ENCODE measurements around the gene HS6ST2.

Gene HS6ST2

DNA sequence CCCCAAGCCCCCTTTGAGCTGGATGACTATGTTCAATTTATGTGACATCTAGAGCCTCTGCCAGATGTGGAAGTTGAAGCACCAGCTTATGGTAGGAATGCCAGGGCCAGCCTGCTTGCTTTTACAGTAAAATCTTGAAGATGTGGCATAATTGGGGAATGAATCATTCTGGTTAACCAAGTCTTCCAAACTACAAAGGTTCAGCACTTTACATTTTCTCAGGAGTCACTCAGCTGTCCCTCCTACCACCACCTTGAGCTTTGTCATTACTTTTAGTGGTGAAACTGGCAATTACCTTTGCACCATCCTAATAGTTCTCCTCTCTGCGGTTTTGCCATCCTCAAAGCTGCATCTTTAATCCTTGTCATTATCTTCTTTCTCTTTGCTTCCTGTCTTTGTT is 172.2 kb downstream of the HS6ST2 start:
- H3K9me3 ChIP-seq (ENCODE audit: control insufficient read depth, insufficient read depth, low read length) = no peaks in the 10 kb centered on the region
- no peaks in the 10 kb centered on the region for H3F3A ChIP-seq (ENCODE audit: control insufficient read depth, insufficient read depth)
- H3K4me3 ChIP-seq (ENCODE audit: low read length) = no peak overlapping the region
- no peak overlapping the region for H3K27ac ChIP-seq (ENCODE audit: low read depth, low read length)
- H3K4me1 ChIP-seq (ENCODE audit: control insufficient read depth, low read length) = no peaks in the 10 kb centered on the region
- no peaks in the 10 kb centered on the region for H3K9me2 ChIP-seq (replicated peaks; ENCODE audit: control insufficient read depth, low read length)
- H3K27me3 ChIP-seq (ENCODE audit: control insufficient read depth, low read length) = no peaks in the 10 kb centered on the region
- TF ChIP-seq, protein P1, sequence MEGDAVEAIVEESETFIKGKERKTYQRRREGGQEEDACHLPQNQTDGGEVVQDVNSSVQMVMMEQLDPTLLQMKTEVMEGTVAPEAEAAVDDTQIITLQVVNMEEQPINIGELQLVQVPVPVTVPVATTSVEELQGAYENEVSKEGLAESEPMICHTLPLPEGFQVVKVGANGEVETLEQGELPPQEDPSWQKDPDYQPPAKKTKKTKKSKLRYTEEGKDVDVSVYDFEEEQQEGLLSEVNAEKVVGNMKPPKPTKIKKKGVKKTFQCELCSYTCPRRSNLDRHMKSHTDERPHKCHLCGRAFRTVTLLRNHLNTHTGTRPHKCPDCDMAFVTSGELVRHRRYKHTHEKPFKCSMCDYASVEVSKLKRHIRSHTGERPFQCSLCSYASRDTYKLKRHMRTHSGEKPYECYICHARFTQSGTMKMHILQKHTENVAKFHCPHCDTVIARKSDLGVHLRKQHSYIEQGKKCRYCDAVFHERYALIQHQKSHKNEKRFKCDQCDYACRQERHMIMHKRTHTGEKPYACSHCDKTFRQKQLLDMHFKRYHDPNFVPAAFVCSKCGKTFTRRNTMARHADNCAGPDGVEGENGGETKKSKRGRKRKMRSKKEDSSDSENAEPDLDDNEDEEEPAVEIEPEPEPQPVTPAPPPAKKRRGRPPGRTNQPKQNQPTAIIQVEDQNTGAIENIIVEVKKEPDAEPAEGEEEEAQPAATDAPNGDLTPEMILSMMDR (IDR thresholded peaks at IDR 0.05; ENCODE audit: low read depth, low read length, poor library complexity, severe bottlenecking) = no peak
- no peak for TF ChIP-seq EZH2phosphoT487 (IDR thresholded peaks at IDR 0.05; ENCODE audit: borderline replicate concordance, low read length)
- H3K36me3 ChIP-seq (ENCODE audit: control insufficient read depth, low read length) = no peaks in the 10 kb centered on the region
- no peaks in the 10 kb centered on the region for H4K20me1 ChIP-seq (ENCODE audit: control insufficient read depth, insufficient read depth, low read depth, low read length)
- no peak overlapping the region for H3K4me2 ChIP-seq (ENCODE audit: low read length)
- H3K79me2 ChIP-seq (ENCODE audit: control insufficient read depth, low read length) = no peaks in the 10 kb centered on the region

DNA sequence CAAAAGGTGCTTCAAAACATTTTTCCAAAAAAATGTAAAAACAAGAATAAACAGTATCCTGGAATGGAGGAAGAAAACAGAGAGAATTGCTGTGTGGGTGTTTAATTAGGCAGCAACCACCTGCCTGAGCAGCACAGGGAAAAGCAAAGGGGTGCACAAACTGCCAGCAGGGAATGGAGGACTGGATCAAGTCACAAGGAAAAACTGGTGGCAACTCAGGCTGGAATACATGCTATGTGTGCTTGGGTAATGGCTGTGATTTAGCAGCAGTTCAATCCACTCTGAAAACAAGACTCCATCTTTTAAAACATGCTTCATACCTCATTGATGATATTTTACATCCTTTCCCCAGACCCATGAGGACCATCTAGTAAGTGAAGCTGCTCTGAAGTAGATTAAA is 179.5 kb downstream of the HS6ST2 start:
- no peaks in the 10 kb centered on the region for H3K9me3 ChIP-seq (ENCODE audit: control insufficient read depth, insufficient read depth, low read length)
- H3K4me2 ChIP-seq (ENCODE audit: low read length) = no peak overlapping the region
- H3K27me3 ChIP-seq (ENCODE audit: control insufficient read depth, low read length) = no peaks in the 10 kb centered on the region
- no peaks in the 10 kb centered on the region for H3K9me2 ChIP-seq (replicated peaks; ENCODE audit: control insufficient read depth, low read length)
- no peaks in the 10 kb centered on the region for H3K79me2 ChIP-seq (ENCODE audit: control insufficient read depth, low read length)
- H3K27ac ChIP-seq (ENCODE audit: low read depth, low read length) = no peak overlapping the region
- no peaks in the 10 kb centered on the region for H3K36me3 ChIP-seq (ENCODE audit: control insufficient read depth, low read length)
- TF ChIP-seq EZH2phosphoT487 (IDR thresholded peaks at IDR 0.05; ENCODE audit: borderline replicate concordance, low read length) = no peak
- TF ChIP-seq, protein P1 (IDR thresholded peaks at IDR 0.05; ENCODE audit: low read depth, low read length, poor library complexity, severe bottlenecking) = no peak
- H4K20me1 ChIP-seq (ENCODE audit: control insufficient read depth, insufficient read depth, low read depth, low read length) = no peaks in the 10 kb centered on the region
- no peak overlapping the region for H3K4me3 ChIP-seq (ENCODE audit: low read length)
- H3F3A ChIP-seq (ENCODE audit: control insufficient read depth, insufficient read depth) = no peaks in the 10 kb centered on the region
- H3K4me1 ChIP-seq (ENCODE audit: control insufficient read depth, low read length) = 0 out of 2 replicates have a peak, but pooled peaks cover 3% of the 10 kb centered on the region

DNA sequence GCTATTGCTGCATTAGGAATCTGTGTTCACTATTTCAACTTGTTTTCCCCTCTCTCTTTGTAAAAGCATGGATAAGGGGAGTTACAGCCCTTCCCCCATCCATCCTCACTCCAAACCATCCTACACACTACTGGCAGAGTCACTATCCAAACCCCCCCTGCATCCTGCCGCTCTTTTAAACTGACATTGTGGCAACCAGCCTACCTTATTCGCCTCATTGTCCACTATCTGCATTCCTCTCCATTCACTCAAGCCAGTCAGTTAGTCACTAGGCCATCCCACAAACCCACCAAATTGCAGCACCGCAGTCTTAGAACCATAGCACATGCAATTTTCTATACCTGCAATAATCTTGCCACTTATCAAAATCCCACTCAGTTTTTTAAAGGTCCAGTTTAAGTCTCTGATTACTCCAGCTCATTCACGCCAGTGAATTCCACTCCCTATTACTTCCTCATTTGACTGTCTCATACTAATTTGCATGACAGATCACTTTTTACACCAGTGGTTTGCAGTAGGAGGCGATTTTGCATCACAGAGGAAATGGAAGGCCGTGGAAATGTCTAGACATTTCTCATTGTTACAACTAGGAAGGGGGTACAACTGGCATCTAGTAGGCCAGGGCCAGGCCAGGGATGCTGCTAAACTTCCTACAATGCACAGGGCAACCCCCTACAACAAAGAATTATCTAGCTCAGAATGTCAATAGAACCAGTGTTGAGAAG is 181.8 kb downstream of the HS6ST2 start:
- H3K4me1 ChIP-seq (ENCODE audit: control insufficient read depth, low read length) = 0 out of 2 replicates have a peak, but pooled peaks cover 3% of the 10 kb centered on the region
- no peaks in the 10 kb centered on the region for H3K27me3 ChIP-seq (ENCODE audit: control insufficient read depth, low read length)
- H3K4me2 ChIP-seq (ENCODE audit: low read length) = no peak overlapping the region
- no peaks in the 10 kb centered on the region for H4K20me1 ChIP-seq (ENCODE audit: control insufficient read depth, insufficient read depth, low read depth, low read length)
- H3K4me3 ChIP-seq (ENCODE audit: low read length) = no peak overlapping the region
- H3K36me3 ChIP-seq (ENCODE audit: control insufficient read depth, low read length) = no peaks in the 10 kb centered on the region
- TF ChIP-seq, protein P1 (IDR thresholded peaks at IDR 0.05; ENCODE audit: low read depth, low read length, poor library complexity, severe bottlenecking) = no peak
- TF ChIP-seq EZH2phosphoT487 (IDR thresholded peaks at IDR 0.05; ENCODE audit: borderline replicate concordance, low read length) = no peak
- no peaks in the 10 kb centered on the region for H3K9me2 ChIP-seq (replicated peaks; ENCODE audit: control insufficient read depth, low read length)
- no peaks in the 10 kb centered on the region for H3F3A ChIP-seq (ENCODE audit: control insufficient read depth, insufficient read depth)
- H3K79me2 ChIP-seq (ENCODE audit: control insufficient read depth, low read length) = no peaks in the 10 kb centered on the region
- H3K9me3 ChIP-seq (ENCODE audit: control insufficient read depth, insufficient read depth, low read length) = no peaks in the 10 kb centered on the region
- H3K27ac ChIP-seq (ENCODE audit: low read depth, low read length) = no peak overlapping the region

Measured in DOHH2 (cell line).